MM.1S (cell line): ENCODE measurements around the gene RANBP10.

Experiments used
- CTCF ChIP-seq: fragments of 300-600 bp; sonication (generic); IDR thresholded peaks from 2 replicates; pipeline ENCODE4 v1.5.1; 2016; ENCODE audit warnings: antibody characterized with exemption, low read length, mixed read lengths
- EZH2 ChIP-seq: fragments of 300-600 bp; sonication (generic); optimal IDR thresholded peaks from 2 replicates; pipeline ENCODE3; 2017; ENCODE audit warnings: low read depth, mild to moderate bottlenecking, antibody characterized with exemption, low read length, mixed read lengths
- EZH2phosphoT487 ChIP-seq: fragments of 300-600 bp; sonication (generic); IDR thresholded peaks from 2 replicates; pipeline ENCODE4 v1.6.1; 2018; ENCODE audit warnings: antibody characterized with exemption, low read length

GRCh38 chr16:67807148-67807682 is 855 bp upstream of the RANBP10 start:
- TF ChIP-seq EZH2phosphoT487 (no peak), CTCF (no peak), EZH2 (no peak)
